ENCODE results near the gene SSTR3. TPM values are rescaled to one million over a fixed set of nuclear protein-coding genes. Genes with fewer than 3 reads are reported as not detected.
A peak's percentile ranks its signal among the peaks of the same experiment; 100 is the strongest.

The SSTR3 gene
- total and polyA plus RNA-seq, 10 of the 15 experiments (the other 5 are each of a cell fraction or from before 2014, with no cell fraction given), result 0.03 to 4.5 (median 2.4) TPM

DNA sequence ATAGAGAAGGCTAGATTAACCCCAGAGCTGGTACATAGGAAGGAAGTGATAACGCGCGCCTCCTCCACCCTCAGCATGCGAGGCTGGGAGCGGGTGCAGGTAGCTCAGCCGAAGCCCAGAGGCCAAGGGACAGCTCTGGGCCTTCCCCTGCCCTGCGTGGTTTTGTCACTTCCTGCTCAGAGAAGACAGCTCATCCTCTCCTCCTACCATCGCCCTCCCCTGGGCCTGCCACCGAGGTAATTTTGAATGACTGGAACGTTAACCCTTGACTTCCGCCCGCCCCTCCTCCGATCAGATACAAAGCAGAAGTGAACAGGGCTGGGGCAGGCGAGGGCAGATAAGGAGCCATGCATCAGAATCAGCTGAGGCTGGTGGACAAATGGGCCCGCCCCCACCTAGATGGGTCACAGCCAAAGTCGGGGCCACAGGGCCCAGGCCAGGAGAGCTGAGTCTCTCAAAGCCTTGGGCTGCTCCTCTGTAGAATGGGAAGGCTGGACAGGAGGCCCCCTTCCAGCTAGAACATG is 30.2 kb upstream of the SSTR3 start (continued):
- TF ChIP-seq TCF7 (IDR thresholded peaks at IDR 0.05; ENCODE audit: borderline replicate concordance), result no peak
- TF ChIP-seq POU2F2 (IDR thresholded peaks at IDR 0.05; ENCODE audit: borderline replicate concordance, low read depth, low read length), result peak; percentile 85; the same call in 2 of the 3 replicates
- TF ChIP-seq RBBP5 (conservative IDR thresholded peaks at IDR 0.05), result no peak
- TF ChIP-seq RB1 (IDR thresholded peaks at IDR 0.05; ENCODE audit: borderline replicate concordance), result no peak
- TF ChIP-seq ZNF24 (IDR thresholded peaks at IDR 0.05), result no peak
- TF ChIP-seq BACH1 (IDR thresholded peaks at IDR 0.05; ENCODE audit: borderline replicate concordance), result no peak
- TF ChIP-seq, protein P1, sequence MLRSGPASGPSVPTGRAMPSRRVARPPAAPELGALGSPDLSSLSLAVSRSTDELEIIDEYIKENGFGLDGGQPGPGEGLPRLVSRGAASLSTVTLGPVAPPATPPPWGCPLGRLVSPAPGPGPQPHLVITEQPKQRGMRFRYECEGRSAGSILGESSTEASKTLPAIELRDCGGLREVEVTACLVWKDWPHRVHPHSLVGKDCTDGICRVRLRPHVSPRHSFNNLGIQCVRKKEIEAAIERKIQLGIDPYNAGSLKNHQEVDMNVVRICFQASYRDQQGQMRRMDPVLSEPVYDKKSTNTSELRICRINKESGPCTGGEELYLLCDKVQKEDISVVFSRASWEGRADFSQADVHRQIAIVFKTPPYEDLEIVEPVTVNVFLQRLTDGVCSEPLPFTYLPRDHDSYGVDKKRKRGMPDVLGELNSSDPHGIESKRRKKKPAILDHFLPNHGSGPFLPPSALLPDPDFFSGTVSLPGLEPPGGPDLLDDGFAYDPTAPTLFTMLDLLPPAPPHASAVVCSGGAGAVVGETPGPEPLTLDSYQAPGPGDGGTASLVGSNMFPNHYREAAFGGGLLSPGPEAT (IDR thresholded peaks at IDR 0.05; ENCODE audit: low read depth), result peak; percentile 46; the same call in 1 of the 2 replicates
- no peak for TF ChIP-seq HCFC1 (IDR thresholded peaks at IDR 0.05; ENCODE audit: low read length)
- peak; percentile 19; the same call in 1 of the 2 replicates for TF ChIP-seq NFYB (IDR thresholded peaks at IDR 0.05; ENCODE audit: insufficient read depth, low read depth, low read length)
- peak; percentile 66; the same call in 1 of the 2 replicates for TF ChIP-seq POLR2AphosphoS2 (IDR thresholded peaks at IDR 0.05; ENCODE audit: low read depth, low read length)
- no peak for TF ChIP-seq FOS (IDR thresholded peaks at IDR 0.05; ENCODE audit: borderline replicate concordance, extremely low read depth, insufficient read length)
- no peak for TF ChIP-seq ZNF207 (IDR thresholded peaks at IDR 0.05; ENCODE audit: borderline replicate concordance)
- TF ChIP-seq, protein P2, sequence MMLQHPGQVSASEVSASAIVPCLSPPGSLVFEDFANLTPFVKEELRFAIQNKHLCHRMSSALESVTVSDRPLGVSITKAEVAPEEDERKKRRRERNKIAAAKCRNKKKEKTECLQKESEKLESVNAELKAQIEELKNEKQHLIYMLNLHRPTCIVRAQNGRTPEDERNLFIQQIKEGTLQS (IDR thresholded peaks at IDR 0.05; ENCODE audit: borderline replicate concordance, extremely low read depth, low read depth, low read length), result no peak
- TF ChIP-seq ZNF384 (IDR thresholded peaks at IDR 0.05; ENCODE audit: borderline replicate concordance, low read depth, low read length), result no peak
- no peak for TF ChIP-seq NFXL1 (IDR thresholded peaks at IDR 0.05; ENCODE audit: borderline replicate concordance)
- TF ChIP-seq ZZZ3 (IDR thresholded peaks at IDR 0.05; ENCODE audit: control insufficient read depth, insufficient read length, low read depth), result no peak
- TF ChIP-seq CREM (IDR thresholded peaks at IDR 0.05; ENCODE audit: low read depth), result peak; percentile 78
- TF ChIP-seq ZNF217 (IDR thresholded peaks at IDR 0.05), result no peak; the same call in 1 of the 2 replicates
- TF ChIP-seq SIX5 (IDR thresholded peaks at IDR 0.05; ENCODE audit: low read depth, low read length, severe bottlenecking), result no peak
- TF ChIP-seq NFIC (IDR thresholded peaks at IDR 0.05; ENCODE audit: low read depth, low read length), result no peak
- TF ChIP-seq SIN3A (IDR thresholded peaks at IDR 0.05; ENCODE audit: low read depth, low read length), result no peak
- TF ChIP-seq, protein P3, sequence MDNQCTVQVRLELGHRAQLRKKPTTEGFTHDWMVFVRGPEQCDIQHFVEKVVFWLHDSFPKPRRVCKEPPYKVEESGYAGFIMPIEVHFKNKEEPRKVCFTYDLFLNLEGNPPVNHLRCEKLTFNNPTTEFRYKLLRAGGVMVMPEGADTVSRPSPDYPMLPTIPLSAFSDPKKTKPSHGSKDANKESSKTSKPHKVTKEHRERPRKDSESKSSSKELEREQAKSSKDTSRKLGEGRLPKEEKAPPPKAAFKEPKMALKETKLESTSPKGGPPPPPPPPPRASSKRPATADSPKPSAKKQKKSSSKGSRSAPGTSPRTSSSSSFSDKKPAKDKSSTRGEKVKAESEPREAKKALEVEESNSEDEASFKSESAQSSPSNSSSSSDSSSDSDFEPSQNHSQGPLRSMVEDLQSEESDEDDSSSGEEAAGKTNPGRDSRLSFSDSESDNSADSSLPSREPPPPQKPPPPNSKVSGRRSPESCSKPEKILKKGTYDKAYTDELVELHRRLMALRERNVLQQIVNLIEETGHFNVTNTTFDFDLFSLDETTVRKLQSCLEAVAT (IDR thresholded peaks at IDR 0.05), result no peak
- TF ChIP-seq SREBF2 (IDR thresholded peaks at IDR 0.05; ENCODE audit: low read length), result no peak
- TF ChIP-seq, protein P4, sequence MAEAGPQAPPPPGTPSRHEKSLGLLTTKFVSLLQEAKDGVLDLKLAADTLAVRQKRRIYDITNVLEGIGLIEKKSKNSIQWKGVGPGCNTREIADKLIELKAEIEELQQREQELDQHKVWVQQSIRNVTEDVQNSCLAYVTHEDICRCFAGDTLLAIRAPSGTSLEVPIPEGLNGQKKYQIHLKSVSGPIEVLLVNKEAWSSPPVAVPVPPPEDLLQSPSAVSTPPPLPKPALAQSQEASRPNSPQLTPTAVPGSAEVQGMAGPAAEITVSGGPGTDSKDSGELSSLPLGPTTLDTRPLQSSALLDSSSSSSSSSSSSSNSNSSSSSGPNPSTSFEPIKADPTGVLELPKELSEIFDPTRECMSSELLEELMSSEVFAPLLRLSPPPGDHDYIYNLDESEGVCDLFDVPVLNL (IDR thresholded peaks at IDR 0.05; ENCODE audit: low read depth, low read length), result peak; percentile 70; the same call in 1 of the 2 replicates
- TF ChIP-seq, protein P5, sequence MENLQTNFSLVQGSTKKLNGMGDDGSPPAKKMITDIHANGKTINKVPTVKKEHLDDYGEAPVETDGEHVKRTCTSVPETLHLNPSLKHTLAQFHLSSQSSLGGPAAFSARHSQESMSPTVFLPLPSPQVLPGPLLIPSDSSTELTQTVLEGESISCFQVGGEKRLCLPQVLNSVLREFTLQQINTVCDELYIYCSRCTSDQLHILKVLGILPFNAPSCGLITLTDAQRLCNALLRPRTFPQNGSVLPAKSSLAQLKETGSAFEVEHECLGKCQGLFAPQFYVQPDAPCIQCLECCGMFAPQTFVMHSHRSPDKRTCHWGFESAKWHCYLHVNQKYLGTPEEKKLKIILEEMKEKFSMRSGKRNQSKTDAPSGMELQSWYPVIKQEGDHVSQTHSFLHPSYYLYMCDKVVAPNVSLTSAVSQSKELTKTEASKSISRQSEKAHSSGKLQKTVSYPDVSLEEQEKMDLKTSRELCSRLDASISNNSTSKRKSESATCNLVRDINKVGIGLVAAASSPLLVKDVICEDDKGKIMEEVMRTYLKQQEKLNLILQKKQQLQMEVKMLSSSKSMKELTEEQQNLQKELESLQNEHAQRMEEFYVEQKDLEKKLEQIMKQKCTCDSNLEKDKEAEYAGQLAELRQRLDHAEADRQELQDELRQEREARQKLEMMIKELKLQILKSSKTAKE (IDR thresholded peaks at IDR 0.05; ENCODE audit: low read depth, poor library complexity, severe bottlenecking), result peak; percentile 9
- peak; percentile 95 for TF ChIP-seq POLR2AphosphoS5 (IDR thresholded peaks at IDR 0.05; ENCODE audit: low read length)

Measured in GM12878 (cell line).